ENCODE results near the gene TMEM106C.
A peak's percentile ranks its signal among the peaks of the same experiment; 100 is the strongest.

The TMEM106C gene

GRCh38 chr12:47991106-47992061, 28.0 kb downstream of the TMEM106C start:
- TF ChIP-seq, protein P1, sequence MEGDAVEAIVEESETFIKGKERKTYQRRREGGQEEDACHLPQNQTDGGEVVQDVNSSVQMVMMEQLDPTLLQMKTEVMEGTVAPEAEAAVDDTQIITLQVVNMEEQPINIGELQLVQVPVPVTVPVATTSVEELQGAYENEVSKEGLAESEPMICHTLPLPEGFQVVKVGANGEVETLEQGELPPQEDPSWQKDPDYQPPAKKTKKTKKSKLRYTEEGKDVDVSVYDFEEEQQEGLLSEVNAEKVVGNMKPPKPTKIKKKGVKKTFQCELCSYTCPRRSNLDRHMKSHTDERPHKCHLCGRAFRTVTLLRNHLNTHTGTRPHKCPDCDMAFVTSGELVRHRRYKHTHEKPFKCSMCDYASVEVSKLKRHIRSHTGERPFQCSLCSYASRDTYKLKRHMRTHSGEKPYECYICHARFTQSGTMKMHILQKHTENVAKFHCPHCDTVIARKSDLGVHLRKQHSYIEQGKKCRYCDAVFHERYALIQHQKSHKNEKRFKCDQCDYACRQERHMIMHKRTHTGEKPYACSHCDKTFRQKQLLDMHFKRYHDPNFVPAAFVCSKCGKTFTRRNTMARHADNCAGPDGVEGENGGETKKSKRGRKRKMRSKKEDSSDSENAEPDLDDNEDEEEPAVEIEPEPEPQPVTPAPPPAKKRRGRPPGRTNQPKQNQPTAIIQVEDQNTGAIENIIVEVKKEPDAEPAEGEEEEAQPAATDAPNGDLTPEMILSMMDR (conservative IDR thresholded peaks at IDR 0.05), result no peak
- H3K27ac ChIP-seq, result no peak overlapping the region

GRCh38 chr12:47992776-47993175, 29.4 kb downstream of the TMEM106C start:
- TF ChIP-seq, protein P1 (conservative IDR thresholded peaks at IDR 0.05), result no peak
- no peak overlapping the region for H3K27ac ChIP-seq

DNA sequence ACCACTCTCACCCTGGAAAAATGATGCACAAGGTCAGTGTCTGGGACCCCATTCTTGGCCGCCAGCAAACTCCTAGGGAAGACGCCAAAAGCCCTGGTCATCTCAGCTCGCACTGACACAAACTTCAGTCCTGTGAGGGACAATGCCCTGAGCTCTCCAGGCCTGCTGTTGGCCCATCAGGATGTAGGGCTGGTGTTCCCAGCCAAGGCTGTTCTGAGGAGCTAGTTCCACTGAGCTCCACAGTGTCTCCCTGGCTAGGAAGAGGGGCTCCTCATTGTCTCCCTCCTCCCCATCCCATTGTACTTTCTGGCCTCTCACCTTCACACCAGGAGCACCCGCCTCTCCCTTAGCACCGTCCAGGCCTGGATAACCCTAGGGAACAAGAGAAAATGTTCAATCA, 30.1 kb downstream of the TMEM106C start:
- H3K27ac ChIP-seq, result no peak overlapping the region
- TF ChIP-seq, protein P1 (conservative IDR thresholded peaks at IDR 0.05), result no peak

DNA sequence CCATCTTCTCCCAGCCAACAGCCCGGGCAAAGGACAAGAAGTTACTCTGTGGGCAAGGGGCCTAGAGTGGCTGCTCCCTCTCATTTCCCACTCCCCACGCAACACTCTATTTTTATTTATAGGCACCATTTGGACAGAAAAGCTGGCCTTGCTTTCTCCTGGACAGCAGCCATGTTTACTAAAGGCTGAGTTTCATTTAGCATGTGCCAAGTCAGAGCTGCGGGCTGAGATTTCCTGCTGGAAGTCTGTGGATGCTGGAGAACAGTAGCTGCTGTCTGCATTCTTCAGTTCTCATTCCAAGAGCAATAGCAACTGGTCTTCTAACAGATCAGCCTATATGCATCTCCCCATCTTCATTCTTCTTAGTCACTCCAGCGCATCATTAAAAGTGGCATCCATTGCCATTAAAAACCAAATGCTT, 32.6 kb downstream of the TMEM106C start:
- TF ChIP-seq, protein P1 (conservative IDR thresholded peaks at IDR 0.05), result no peak
- H3K27ac ChIP-seq, result peak overlapping the region; percentile 70

DNA sequence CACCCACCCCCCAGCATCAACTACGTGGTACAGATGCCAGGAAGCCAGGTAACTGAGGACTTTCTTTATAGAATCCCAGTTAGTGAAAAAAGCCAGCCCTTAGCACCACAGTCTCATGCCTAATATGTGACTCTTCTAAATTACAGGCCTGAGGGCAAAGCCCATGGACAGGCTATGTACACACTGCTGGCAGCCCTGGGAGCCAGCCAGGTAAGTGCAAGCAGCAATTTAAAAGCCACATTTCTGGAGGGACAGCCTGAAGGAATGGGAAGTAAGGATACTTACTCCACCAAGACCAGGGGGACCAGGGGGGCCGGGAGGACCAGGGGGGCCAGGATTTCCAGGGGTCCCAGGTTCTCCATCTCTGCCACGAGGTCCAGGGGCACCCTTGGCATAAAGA, 33.9 kb downstream of the TMEM106C start:
- TF ChIP-seq, protein P1 (conservative IDR thresholded peaks at IDR 0.05), result no peak

DNA sequence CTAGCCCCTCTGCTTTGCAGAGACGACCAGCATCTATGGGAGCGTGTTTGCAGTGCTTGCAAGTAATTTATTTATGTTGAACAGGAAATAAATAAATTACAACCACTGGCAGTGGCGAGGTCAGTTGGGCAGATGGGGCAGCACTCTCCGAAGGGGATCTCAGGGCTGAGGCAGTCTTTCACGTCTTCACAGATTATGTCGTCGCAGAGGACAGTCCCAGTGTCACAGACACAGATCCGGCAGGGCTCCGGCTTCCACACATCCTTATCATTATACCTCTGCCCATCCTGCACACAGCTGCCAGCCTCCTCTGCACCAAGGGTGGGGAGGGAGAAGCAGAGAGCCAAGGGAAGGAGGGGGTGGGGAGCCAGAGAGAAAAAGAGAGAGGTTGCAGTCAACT, 36.4 kb downstream of the TMEM106C start:
- TF ChIP-seq, protein P1 (conservative IDR thresholded peaks at IDR 0.05), result no peak

More for the DNA sequence above, 33.9 kb downstream of the TMEM106C start:
- peak overlapping the region; percentile 70 for H3K27ac ChIP-seq

DNA sequence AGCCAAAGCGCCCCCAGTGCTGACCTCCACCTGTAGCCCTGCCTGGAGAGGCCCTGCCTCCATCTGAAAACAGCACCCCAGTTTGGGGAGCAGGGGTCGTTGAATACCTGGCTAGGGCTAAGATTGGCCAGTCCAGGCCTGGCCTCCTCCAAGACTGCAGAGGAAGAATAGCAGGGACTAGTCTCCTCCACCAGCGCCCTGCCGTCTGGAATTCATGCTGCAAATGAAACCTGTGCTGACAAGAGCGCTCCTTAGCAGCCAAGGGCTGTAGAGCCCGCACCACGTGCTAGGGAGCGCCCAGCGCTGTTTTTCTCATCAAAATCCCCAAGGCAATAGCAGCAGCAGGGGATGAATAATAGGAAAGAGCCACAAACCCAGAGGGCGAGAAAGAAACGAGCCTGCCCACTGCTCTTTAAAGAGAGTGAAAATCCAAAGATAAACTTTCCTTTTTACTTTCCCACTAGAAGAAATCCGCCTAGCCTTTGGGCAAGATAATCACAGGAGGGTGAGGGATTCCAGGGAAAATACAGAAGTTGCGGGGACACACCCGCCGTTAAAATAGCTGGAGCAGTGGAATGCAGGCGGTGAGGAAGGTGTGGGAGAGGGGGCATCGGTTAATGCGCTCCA, 37.6 kb downstream of the TMEM106C start:
- peak overlapping the region; percentile 48 for H3K27ac ChIP-seq

More for the DNA sequence above, 36.4 kb downstream of the TMEM106C start:
- no peak overlapping the region for H3K27ac ChIP-seq

More for the DNA sequence above, 37.6 kb downstream of the TMEM106C start:
- TF ChIP-seq, protein P1 (conservative IDR thresholded peaks at IDR 0.05), result no peak

Measured in VCaP (cell line).